NT2/D1 (cell line): ENCODE measurements around the gene CDH16.
"Not testable (repeated sequence)": the region's sequence is repeated elsewhere in the genome, so short reads cannot be mapped to it uniquely, and the experiment has no call there.

Source experiments
- DNase-seq: peaks from one replicate; pipeline ENCODE4 v3.0.0-alpha.2; 2011; ENCODE audit warnings: low read depth, low spot score
- H3K27me3 ChIP-seq: 2 replicates; pipeline ENCODE4 v1.6.0; 2011; ENCODE audit warnings: mild to moderate bottlenecking; ENCODE audit not compliant: insufficient read length, insufficient read depth
- H3K36me3 ChIP-seq: 2 replicates; pipeline ENCODE4 v1.6.1; 2011; ENCODE audit warnings: mild to moderate bottlenecking, low read length, mixed read lengths; ENCODE audit not compliant: insufficient read depth, insufficient read length
- H3K4me1 ChIP-seq: 2 replicates; pipeline ENCODE4 v1.5.1; 2011; ENCODE audit not compliant: insufficient read depth, insufficient read length
- H3K4me3 ChIP-seq: 2 replicates; pipeline ENCODE4 v1.5.1; 2011; ENCODE audit warnings: low read depth; ENCODE audit not compliant: insufficient read length
- H3K9ac ChIP-seq: 2 replicates; pipeline ENCODE4 v1.6.0; 2011; ENCODE audit warnings: low read depth; ENCODE audit not compliant: insufficient read length
- H3K9me3 ChIP-seq: 2 replicates; pipeline ENCODE4 v1.5.1; 2011; ENCODE audit warnings: mild to moderate bottlenecking, low read length; ENCODE audit not compliant: insufficient read depth
- SUZ12 ChIP-seq: IDR thresholded peaks from 2 replicates; pipeline ENCODE4 v1.6.1; 2011; ENCODE audit not compliant: insufficient read length, insufficient read depth; ENCODE audit errors: extremely low read depth
- YY1 ChIP-seq: IDR thresholded peaks from 2 replicates; pipeline ENCODE4 v1.6.1; 2011; ENCODE audit not compliant: insufficient read length, insufficient read depth
- ZNF274 ChIP-seq: IDR thresholded peaks from 2 replicates; pipeline ENCODE4 v1.6.1; 2011; ENCODE audit warnings: mild to moderate bottlenecking, low read depth, low read length

CDH16 gene

DNA sequence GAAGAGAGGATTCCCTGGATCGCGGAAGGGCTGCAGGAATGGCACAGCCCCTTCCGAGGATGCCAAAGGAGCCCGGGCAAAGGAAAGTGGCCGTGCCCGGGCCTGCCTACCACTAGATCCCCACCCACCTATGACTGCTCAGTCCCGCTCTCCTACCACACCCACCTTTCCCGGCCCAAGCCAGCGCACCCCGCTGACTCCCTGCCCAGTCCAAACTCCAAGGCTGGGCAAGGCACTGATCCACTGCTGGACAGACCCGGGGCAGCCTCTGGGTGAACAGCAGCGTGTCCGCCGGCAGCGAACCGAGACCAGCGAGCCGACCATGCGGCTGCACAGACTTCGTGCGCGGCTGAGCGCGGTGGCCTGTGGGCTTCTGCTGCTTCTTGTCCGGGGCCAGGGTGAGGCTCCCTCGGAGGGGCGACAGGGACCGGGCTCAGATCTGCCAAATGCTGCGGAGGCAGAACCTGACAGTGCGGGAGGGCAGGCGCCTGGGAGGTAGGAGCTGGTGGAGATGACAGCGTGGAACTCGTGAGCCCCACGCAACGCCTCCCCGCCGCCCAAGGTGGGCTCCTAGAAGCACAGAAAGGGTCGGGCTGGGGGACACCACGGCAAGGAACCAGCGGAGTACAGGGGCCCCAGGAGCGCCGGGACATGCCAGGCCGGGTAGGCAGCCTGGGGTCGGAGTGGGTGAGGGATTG is 16.8 kb upstream of the CDH16 start, which contains the start of gene CES2:
CES2 (plus strand) TSS at position 203 of the 698 bp plus-strand sequence; CDS start at position 323, 120 bp downstream.
- TF ChIP-seq ZNF274 (no peak), YY1 (no peak), SUZ12 (no peak)
- Histone ChIP-seq H3K4me3 (peak within 1 kb of the TSS; percentile 96), H3K36me3 (peaks cover 56% of the 10 kb centered on the region), H3K4me1 (peaks cover 6% of the 10 kb centered on the region), H3K9me3 (no peaks in the 10 kb centered on the region), H3K27me3 (no peaks in the 10 kb centered on the region), H3K9ac (peak within 1 kb of the TSS; percentile 99)
- no peak for DNase-seq

DNA sequence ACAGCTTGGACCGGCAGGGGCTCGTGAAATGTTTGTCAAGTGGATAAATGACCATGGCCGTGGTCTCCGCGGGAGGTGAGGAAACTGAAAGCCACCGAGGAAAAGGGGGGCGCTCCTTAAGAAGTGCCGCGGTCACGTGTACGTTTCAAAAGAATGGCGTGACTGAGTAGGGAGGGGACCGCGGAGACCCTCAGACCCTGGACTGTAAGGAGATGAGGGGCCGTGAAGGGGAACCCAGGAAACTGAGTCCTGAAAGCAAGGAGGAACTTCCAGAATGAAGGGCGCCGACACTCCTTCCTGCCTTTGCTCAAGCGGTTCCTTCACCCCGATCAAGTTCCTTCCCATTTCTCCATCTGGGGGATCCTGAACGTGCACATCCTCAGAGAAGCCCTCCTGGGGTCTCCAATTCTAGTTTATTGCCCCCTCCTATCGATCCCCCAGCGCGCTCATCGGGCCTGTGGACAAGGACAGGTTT is 16.2 kb upstream of the CDH16 start:
- not testable (repeated sequence) for H3K4me1 ChIP-seq
- H3K36me3 ChIP-seq, result peaks cover 50% of the 10 kb centered on the region

DNA sequence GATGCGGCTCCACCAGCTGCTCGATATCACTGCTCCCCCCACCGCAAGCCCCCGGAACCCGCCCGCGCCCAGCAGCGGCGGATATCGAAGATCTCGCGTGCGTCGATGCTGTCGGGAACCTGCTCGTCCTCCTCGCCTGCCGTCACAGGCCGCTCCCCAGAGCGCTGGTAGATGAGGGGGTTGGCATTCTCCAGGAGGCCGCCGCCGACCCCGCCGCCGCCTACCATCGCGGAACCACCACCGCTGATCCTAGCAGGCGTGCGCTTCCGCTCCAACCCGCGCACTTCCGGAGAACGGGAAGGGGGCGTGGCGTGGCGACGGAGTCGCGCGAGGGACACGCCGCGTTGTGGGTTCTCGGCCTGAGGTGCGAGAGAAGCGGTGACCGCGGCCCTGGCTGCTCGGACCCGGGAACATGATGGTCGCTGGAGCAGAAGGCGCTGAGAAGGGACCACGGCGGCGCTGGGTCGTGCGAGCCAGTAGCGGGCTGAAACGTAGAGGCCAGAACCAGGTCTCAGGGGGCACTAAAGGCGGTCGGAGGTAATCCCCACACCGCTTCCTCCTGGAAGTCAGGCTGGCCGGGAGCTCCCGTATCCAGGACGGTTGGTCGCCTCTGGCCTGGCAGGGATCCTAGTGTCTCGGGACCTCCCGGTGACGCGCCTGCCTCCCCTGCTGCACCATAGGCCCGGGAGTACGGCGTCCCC is 15.6 kb upstream of the CDH16 start, which contains the start of gene CIAO2B:
CIAO2B (minus strand) TSS at position 265 of the 701 bp plus-strand sequence; CDS start at position 227, 38 bp downstream.
- TF ChIP-seq ZNF274 (no peak), YY1 (no peak), SUZ12 (no peak)
- Histone ChIP-seq H3K4me3 (peak within 1 kb of the TSS; percentile 96), H3K9ac (peak within 1 kb of the TSS; percentile 99), H3K27me3 (no peaks in the 10 kb centered on the region), H3K4me1 (peaks cover 6% of the 10 kb centered on the region), H3K36me3 (peaks cover 44% of the 10 kb centered on the region), H3K9me3 (no peaks in the 10 kb centered on the region)
- peak; percentile 63 for DNase-seq

More for the DNA sequence above, 16.2 kb upstream of the CDH16 start:
- not testable (repeated sequence) for H3K27me3 ChIP-seq, DNase-seq, H3K9me3 ChIP-seq
- H3K9ac ChIP-seq, result peak overlapping the region; percentile 99
- H3K4me3 ChIP-seq, result peak overlapping the region; percentile 96

DNA sequence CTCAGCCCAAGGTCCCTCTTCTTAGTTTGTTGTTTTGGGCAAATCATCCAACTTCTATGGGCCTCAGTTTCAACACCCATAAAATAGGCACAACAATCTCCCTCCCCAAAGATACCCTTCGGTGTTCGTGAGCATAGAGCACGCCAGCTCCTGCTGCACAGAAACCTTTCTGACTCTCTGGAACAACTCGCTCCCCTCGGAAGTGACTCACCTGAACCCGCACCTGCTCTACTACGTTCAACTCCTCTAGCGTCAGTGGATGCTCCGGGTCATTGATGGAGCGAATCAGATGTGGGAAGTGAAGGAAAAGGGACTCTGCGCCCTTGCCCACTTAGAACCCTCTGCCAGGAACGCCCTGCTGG is 15.1 kb upstream of the CDH16 start:
- Histone ChIP-seq H3K4me1 (peaks cover 9% of the 10 kb centered on the region), H3K27me3 (no peaks in the 10 kb centered on the region), H3K36me3 (peaks cover 38% of the 10 kb centered on the region), H3K9me3 (no peaks in the 10 kb centered on the region), H3K4me3 (peak overlapping the region; percentile 96), H3K9ac (peak overlapping the region; percentile 99)
- no peak for DNase-seq
- TF ChIP-seq ZNF274 (no peak), SUZ12 (no peak), YY1 (no peak)

DNA sequence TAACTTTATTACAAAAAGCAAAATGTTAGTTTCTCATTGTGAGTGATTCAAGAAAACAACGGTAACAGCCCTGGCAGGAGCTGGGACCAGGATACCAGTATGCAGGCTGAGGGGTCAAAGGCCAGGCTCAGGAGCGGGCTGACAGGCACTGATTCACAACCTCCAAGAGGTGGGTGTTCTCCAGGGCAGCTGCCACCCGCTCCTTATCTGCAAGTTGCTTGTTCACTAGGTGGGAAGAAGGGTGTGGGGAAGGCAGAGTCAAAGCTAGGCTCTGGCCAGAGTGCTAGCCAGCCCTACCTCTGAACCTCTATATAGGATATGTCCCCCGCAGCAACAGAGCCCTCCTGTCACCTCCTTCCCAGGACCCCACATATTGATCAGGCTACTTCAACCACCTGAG is 13.4 kb upstream of the CDH16 start:
- Histone ChIP-seq H3K27me3 (peaks cover 4% of the 10 kb centered on the region), H3K9ac (no peak overlapping the region), H3K9me3 (no peaks in the 10 kb centered on the region), H3K4me1 (peaks cover 22% of the 10 kb centered on the region), H3K36me3 (peaks cover 22% of the 10 kb centered on the region), H3K4me3 (no peak overlapping the region)
- DNase-seq, result no peak
- TF ChIP-seq SUZ12, result no peak
- no peak for TF ChIP-seq ZNF274
- TF ChIP-seq YY1, result no peak

DNA sequence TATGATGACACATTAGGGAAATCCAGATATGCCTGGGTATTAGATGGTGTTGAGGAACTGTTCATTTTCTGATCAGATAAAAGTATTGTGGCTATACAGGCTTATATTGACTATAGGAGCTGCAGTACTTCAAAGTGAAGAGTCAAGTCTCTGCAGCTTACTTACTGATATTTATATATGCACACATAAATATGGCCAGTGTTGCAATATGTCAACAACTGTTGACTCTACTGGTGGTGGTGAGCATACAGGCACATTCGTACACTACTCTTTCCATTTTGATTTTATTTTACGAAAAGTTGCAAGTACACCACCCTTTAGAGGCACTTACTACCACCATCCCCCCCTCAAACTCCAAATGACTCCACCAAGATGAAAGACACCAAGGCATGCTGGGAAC is 13.0 kb upstream of the CDH16 start:
- Histone ChIP-seq H3K36me3 (peaks cover 19% of the 10 kb centered on the region), H3K4me1 (peaks cover 24% of the 10 kb centered on the region), H3K9me3 (no peaks in the 10 kb centered on the region), H3K27me3 (peaks cover 8% of the 10 kb centered on the region), H3K9ac (no peak overlapping the region), H3K4me3 (no peak overlapping the region)
- no peak for DNase-seq
- TF ChIP-seq ZNF274 (no peak), SUZ12 (no peak), YY1 (no peak)

DNA sequence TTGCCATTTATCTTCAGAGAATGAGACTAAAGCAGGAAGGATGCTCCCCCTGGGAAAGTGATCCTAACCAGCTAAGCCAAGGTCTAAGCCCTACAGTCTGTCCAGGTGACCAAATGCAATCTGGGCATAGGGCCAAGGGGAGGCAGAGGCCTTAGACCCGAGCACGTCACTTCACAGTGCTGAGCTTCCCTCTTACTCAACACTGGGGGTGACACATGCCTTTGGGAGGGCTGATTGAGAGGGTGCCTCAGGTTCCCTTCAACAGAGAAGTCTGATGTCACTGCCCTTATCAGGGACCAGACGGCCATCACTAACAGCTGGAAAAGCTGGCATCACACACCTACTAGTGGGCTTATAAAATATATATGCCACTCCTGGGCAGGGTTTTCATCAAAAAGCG is 11.5 kb upstream of the CDH16 start:
- no peaks in the 10 kb centered on the region for H3K9me3 ChIP-seq
- H3K9ac ChIP-seq, result no peak overlapping the region
- H3K36me3 ChIP-seq, result peaks cover 15% of the 10 kb centered on the region
- TF ChIP-seq YY1, result no peak
- no peak for TF ChIP-seq ZNF274
- TF ChIP-seq SUZ12, result no peak
- peaks cover 23% of the 10 kb centered on the region for H3K27me3 ChIP-seq
- peaks cover 27% of the 10 kb centered on the region for H3K4me1 ChIP-seq
- no peak overlapping the region for H3K4me3 ChIP-seq
- no peak for DNase-seq
